ENCODE data around the gene NTSR1. TPM values are rescaled to one million over a fixed set of nuclear protein-coding genes. Genes with fewer than 3 reads are reported as not detected.
A peak's percentile ranks its signal among the peaks of the same experiment; 100 is the strongest.

The NTSR1 gene
- total and polyA plus RNA-seq, 8 donors, result 0.06 to 15.9 (median 0.28) TPM; not detected in 5

DNA sequence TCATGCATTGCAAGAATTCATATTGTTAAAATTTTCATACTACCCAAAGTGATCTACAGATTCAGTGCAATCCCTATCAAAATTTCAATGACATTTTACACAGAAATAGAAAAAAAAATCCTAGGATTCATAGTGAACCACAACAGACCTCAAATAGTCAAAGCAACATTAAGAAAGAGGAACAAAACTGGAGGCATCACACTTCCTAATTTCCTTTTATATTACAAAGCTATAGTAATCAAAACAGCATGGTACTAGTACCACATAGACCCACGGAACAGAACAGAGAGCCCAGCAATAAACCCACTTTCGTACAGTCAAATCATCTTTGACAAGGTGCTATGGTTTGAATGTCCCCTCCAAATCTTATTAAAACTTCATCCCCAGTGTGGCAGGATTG lies 39.7 kb downstream of the NTSR1 start:
- Histone ChIP-seq H3K27ac (no peak overlapping the region), H3K4me1 (peaks cover 9 to 15% (median 11%) of the 10 kb centered on the region in 4 donors), H3K27me3 (peaks cover 0 to 18% (median 0%) of the 10 kb centered on the region in 3 donors), H3K4me3 (no peak overlapping the region), H3K9me3 (no peaks in the 10 kb centered on the region), H3K36me3 (no peaks in the 10 kb centered on the region)
- TF ChIP-seq POLR2AphosphoS5 (IDR thresholded peaks at IDR 0.05), result no peak
- TF ChIP-seq, protein P1, sequence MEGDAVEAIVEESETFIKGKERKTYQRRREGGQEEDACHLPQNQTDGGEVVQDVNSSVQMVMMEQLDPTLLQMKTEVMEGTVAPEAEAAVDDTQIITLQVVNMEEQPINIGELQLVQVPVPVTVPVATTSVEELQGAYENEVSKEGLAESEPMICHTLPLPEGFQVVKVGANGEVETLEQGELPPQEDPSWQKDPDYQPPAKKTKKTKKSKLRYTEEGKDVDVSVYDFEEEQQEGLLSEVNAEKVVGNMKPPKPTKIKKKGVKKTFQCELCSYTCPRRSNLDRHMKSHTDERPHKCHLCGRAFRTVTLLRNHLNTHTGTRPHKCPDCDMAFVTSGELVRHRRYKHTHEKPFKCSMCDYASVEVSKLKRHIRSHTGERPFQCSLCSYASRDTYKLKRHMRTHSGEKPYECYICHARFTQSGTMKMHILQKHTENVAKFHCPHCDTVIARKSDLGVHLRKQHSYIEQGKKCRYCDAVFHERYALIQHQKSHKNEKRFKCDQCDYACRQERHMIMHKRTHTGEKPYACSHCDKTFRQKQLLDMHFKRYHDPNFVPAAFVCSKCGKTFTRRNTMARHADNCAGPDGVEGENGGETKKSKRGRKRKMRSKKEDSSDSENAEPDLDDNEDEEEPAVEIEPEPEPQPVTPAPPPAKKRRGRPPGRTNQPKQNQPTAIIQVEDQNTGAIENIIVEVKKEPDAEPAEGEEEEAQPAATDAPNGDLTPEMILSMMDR (IDR thresholded peaks at IDR 0.05), result no peak
- no peak for TF ChIP-seq EP300 (IDR thresholded peaks at IDR 0.05)
- no peak for TF ChIP-seq POLR2A (IDR thresholded peaks at IDR 0.05)
- intact Hi-C loops (cut with DNase I; ENCODE audit: low total_unique reads), result no loop called here
- 72 to 100% (median 86%) methylated on average over 2 of the region's 2 CpGs for WGBS, 5 donors
- DNase-seq, result no peak

DNA sequence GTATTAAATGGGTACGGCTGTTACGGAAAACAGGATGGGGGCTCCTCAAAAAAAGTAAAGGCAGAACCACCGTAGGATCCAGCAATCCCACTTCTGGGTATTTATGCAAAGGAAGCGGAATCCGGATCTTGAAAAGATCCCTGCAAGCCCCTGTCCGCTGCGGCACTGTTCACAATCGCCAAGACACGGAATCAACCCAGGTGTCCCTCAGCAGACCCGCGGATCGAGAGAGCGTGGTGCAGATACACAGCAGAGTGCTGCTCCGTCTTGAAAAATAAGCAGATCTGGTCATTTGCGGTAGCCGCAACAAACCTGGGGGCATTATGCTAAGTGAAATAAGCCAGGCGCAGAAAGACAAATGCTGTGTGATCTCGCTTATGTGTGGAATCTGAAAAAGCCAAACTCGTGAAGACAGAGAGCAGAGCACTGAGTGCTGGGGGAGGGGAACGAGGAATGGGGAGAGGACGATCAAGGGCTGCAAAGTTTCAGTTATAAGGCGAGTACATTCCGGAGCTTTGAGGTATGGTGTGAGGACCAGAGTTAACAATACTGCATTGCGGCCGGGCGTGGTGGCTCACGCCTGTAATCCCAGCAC lies 41.3 kb downstream of the NTSR1 start:
- intact Hi-C loops (cut with DNase I; ENCODE audit: low total_unique reads), result no loop called here
- Histone ChIP-seq H3K9me3 (no peaks in the 10 kb centered on the region), H3K4me1 (peaks cover 9 to 15% (median 11%) of the 10 kb centered on the region in 4 donors), H3K4me3 (no peak overlapping the region), H3K27ac (no peak overlapping the region), H3K27me3 (peaks cover 0 to 17% (median 0%) of the 10 kb centered on the region in 3 donors), H3K36me3 (no peaks in the 10 kb centered on the region)
- no peak for DNase-seq
- WGBS, 5 donors, result 77 to 88% (median 87%) methylated on average over 27 of the region's 27 CpGs
- TF ChIP-seq EP300 (IDR thresholded peaks at IDR 0.05), result no peak
- TF ChIP-seq, protein P1 (IDR thresholded peaks at IDR 0.05), result no peak
- TF ChIP-seq POLR2A (IDR thresholded peaks at IDR 0.05), result no peak
- no peak for TF ChIP-seq POLR2AphosphoS5 (IDR thresholded peaks at IDR 0.05)

DNA sequence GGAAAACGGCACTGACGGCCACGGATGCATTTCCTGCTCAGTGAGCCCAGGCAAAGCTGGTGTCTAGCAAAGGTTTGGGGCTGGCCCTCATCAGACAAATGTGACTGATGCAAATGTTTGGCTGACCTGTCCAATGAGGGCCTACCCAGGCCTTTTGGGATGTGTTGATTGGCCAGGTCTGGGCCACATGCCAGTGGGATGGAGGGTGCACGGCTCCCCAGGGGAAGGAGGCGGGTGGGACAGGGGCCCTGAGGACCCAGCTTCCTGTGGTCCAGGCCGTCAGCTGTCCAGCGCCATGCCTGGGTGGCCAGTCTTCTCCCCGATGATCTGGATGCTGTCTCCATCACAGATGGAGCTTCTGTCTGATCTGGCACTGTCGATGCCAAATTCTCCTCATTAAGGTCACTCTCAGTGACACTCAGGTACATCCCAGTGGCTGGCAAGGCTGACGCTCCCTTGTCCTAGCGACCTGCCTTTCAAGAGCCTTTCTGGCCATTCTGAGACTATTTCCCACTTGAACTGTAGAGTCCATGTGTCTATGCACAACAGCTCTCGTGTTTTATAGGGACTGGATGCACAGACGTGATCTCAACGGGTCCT lies 43.0 kb downstream of the NTSR1 start:
- H3K27me3 ChIP-seq, result peaks cover 0 to 17% (median 0%) of the 10 kb centered on the region in 3 donors

DNA sequence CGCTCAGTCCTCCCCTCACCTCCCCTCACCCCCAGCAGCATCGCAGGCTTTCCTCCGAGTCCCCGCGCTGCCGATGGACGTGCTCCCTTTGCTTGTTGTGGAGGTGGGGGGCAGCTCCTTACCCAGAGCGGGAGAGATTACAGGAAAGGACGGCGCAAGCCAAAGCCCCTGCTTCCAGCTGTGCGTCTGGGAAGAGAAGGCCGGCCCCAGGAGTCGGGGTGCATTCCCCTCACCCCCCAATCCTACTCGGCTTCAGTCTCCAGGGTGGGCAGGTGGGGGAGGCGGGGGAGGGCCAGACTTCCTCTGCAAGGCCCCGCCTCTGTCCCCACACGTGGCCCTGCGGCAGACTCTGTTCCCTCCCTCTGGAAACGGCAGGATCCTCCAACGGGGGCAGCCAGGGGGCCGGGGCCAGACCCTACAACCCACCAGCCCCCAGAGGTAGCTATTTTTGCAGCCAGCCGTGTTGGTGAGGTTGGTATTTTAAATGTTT lies 43.6 kb downstream of the NTSR1 start:
- no peaks in the 10 kb centered on the region for H3K9me3 ChIP-seq
- peaks cover 0 to 17% (median 0%) of the 10 kb centered on the region in 3 donors for H3K27me3 ChIP-seq
- H3K27ac ChIP-seq, result peak overlapping the region in 2 of 5 donors; percentile 40 to 46
- H3K36me3 ChIP-seq, result no peaks in the 10 kb centered on the region
- no peak for DNase-seq
- intact Hi-C loops (cut with DNase I; ENCODE audit: low total_unique reads), result no loop called here
- H3K4me3 ChIP-seq, result no peak overlapping the region
- 17 to 32% (median 26%) methylated on average over 7 to 22 of the region's 22 CpGs for WGBS, 5 donors
- peaks cover 9 to 15% (median 11%) of the 10 kb centered on the region in 4 donors for H3K4me1 ChIP-seq
- TF ChIP-seq EP300 (IDR thresholded peaks at IDR 0.05) (no peak), POLR2A (IDR thresholded peaks at IDR 0.05) (no peak), POLR2AphosphoS5 (IDR thresholded peaks at IDR 0.05) (no peak)
- TF ChIP-seq, protein P1 (IDR thresholded peaks at IDR 0.05), result no peak

More for the DNA sequence above, 43.0 kb downstream of the NTSR1 start:
- no peaks in the 10 kb centered on the region for H3K36me3 ChIP-seq
- no peak for DNase-seq
- intact Hi-C loops (cut with DNase I; ENCODE audit: low total_unique reads), result no loop called here
- peak overlapping the region in 1 of 5 donors; percentile 46 for H3K27ac ChIP-seq
- no peak for TF ChIP-seq POLR2A (IDR thresholded peaks at IDR 0.05)
- no peak for TF ChIP-seq EP300 (IDR thresholded peaks at IDR 0.05)
- no peak for TF ChIP-seq POLR2AphosphoS5 (IDR thresholded peaks at IDR 0.05)
- TF ChIP-seq, protein P1 (IDR thresholded peaks at IDR 0.05), result no peak
- WGBS, 5 donors, result 74 to 84% (median 78%) methylated on average over 11 to 14 of the region's 14 CpGs
- H3K9me3 ChIP-seq, result no peaks in the 10 kb centered on the region
- H3K4me3 ChIP-seq, result no peak overlapping the region
- H3K4me1 ChIP-seq, result peaks cover 9 to 15% (median 11%) of the 10 kb centered on the region in 4 donors
